ENCODE data around the gene THSD7A.

Gene THSD7A

DNA sequence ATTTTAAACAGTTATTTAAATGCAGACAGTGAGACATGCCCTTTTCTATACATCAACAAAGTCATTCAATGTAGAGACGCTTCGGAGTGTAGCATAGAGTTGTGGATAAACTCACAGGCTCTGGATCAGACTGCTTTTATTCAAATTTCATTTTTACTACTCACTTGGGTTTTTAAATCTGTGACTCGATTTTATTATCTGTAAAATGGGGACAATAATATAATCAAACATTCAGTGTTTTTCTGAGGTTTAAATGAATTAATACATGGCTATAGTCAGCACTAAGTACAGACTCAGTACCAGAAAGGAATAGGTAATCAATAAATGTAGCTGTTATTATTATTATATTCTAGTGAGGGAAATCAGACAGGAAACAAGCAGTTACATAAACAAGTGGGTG is 43.4 kb downstream of the THSD7A start:
- no peaks in the 10 kb centered on the region for H3K27me3 ChIP-seq
- TF ChIP-seq, protein P1, sequence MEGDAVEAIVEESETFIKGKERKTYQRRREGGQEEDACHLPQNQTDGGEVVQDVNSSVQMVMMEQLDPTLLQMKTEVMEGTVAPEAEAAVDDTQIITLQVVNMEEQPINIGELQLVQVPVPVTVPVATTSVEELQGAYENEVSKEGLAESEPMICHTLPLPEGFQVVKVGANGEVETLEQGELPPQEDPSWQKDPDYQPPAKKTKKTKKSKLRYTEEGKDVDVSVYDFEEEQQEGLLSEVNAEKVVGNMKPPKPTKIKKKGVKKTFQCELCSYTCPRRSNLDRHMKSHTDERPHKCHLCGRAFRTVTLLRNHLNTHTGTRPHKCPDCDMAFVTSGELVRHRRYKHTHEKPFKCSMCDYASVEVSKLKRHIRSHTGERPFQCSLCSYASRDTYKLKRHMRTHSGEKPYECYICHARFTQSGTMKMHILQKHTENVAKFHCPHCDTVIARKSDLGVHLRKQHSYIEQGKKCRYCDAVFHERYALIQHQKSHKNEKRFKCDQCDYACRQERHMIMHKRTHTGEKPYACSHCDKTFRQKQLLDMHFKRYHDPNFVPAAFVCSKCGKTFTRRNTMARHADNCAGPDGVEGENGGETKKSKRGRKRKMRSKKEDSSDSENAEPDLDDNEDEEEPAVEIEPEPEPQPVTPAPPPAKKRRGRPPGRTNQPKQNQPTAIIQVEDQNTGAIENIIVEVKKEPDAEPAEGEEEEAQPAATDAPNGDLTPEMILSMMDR (IDR thresholded peaks at IDR 0.05), result no peak
- no peak overlapping the region for H3K4me3 ChIP-seq (ENCODE audit: low read depth in 1 of 2, low read length in 1 of 2)
- H3K4me1 ChIP-seq (ENCODE audit: control insufficient read depth in 1 of 2, insufficient read depth in 1 of 2, low read depth in 1 of 2, low read length in 1 of 2), result no peaks in the 10 kb centered on the region
- no peaks in the 10 kb centered on the region for H3K36me3 ChIP-seq
- no peak overlapping the region for H3K27ac ChIP-seq
- no peaks in the 10 kb centered on the region for H3K9me3 ChIP-seq

DNA sequence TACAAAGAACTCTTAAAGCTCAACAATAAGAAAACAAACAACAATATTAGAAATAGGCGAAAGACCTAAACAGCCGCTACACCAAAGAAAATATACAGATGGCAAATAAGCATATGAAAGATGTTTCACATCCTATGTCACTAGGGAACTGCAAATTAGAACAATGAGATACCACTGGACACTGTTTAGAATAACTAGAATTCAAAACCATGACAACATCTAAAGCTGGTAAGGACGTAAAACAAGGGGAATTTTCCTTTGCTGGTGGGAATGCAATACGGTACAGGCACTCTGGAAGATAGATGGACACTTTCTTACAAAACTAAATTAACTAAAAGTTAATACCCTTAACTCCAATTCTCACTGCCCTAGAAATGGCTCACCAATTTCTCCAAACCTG is 44.5 kb downstream of the THSD7A start:
- Histone ChIP-seq H3K4me3 (ENCODE audit: low read depth in 1 of 2, low read length in 1 of 2) (no peak overlapping the region), H3K9me3 (no peaks in the 10 kb centered on the region), H3K27ac (no peak overlapping the region), H3K27me3 (no peaks in the 10 kb centered on the region), H3K36me3 (no peaks in the 10 kb centered on the region), H3K4me1 (ENCODE audit: control insufficient read depth in 1 of 2, insufficient read depth in 1 of 2, low read depth in 1 of 2, low read length in 1 of 2) (no peaks in the 10 kb centered on the region)
- TF ChIP-seq, protein P1 (IDR thresholded peaks at IDR 0.05), result no peak

DNA sequence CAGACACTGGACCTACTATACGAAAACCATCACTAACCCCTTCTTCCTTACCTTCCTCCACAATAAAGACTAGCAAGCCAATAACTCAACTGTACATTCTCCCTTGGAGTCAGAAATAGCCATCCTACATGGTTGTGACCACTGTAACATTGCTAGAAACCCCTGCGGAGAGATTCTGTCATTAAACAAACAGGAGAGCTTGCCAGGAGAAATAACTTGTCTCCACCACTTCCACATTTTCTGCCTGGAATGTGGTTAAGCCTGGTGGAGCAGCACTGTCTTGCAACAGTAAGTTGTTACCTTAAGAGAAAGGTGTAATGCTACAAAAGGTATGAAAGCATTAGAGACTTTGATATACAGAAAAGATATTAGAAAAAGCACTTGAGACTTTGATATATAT is 45.8 kb downstream of the THSD7A start:
- no peak overlapping the region for H3K27ac ChIP-seq
- H3K4me3 ChIP-seq (ENCODE audit: low read depth in 1 of 2, low read length in 1 of 2), result no peak overlapping the region
- no peaks in the 10 kb centered on the region for H3K27me3 ChIP-seq
- TF ChIP-seq, protein P1 (IDR thresholded peaks at IDR 0.05), result no peak
- no peaks in the 10 kb centered on the region for H3K9me3 ChIP-seq
- no peaks in the 10 kb centered on the region for H3K36me3 ChIP-seq
- H3K4me1 ChIP-seq (ENCODE audit: control insufficient read depth in 1 of 2, insufficient read depth in 1 of 2, low read depth in 1 of 2, low read length in 1 of 2), result no peaks in the 10 kb centered on the region

DNA sequence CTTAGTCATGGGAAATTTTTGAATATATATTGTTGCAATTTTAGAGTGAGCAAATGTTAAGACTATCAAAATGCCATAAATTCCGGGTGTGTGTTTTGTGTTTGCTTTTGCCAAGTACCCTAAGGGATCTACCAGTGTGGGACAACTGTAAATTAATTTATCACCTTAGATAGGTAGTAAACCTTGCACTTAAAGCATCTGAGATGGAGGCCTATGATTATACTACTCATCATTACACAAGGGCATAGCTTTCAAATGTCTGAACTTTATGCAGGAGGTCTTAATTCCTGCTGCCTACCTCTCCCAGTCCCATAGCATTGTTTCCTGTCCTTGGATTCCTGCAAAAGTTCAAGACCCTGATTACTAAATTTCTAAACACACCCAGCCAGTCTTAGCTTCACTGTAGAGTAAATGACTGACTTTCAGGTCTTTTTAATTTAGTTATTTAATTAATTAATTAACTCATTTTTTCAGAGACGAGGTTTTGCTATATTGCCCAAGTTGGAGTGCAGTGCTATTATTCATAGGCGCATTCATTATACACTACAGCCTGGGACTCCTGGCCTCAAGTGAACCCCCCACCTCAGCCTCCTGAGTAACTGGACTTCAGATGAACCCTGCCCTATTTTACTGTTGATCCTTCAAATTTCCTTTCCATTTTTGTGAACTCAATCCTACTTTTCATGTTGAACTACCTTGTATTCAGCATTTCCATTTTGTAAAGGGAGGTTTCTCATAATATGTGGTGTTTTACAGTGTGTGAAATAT is 47.0 kb downstream of the THSD7A start:
- Histone ChIP-seq H3K4me3 (ENCODE audit: low read depth in 1 of 2, low read length in 1 of 2) (no peak overlapping the region), H3K27ac (no peak overlapping the region), H3K27me3 (no peaks in the 10 kb centered on the region), H3K36me3 (no peaks in the 10 kb centered on the region), H3K4me1 (ENCODE audit: control insufficient read depth in 1 of 2, insufficient read depth in 1 of 2, low read depth in 1 of 2, low read length in 1 of 2) (no peaks in the 10 kb centered on the region), H3K9me3 (no peaks in the 10 kb centered on the region)
- TF ChIP-seq, protein P1 (IDR thresholded peaks at IDR 0.05), result no peak

DNA sequence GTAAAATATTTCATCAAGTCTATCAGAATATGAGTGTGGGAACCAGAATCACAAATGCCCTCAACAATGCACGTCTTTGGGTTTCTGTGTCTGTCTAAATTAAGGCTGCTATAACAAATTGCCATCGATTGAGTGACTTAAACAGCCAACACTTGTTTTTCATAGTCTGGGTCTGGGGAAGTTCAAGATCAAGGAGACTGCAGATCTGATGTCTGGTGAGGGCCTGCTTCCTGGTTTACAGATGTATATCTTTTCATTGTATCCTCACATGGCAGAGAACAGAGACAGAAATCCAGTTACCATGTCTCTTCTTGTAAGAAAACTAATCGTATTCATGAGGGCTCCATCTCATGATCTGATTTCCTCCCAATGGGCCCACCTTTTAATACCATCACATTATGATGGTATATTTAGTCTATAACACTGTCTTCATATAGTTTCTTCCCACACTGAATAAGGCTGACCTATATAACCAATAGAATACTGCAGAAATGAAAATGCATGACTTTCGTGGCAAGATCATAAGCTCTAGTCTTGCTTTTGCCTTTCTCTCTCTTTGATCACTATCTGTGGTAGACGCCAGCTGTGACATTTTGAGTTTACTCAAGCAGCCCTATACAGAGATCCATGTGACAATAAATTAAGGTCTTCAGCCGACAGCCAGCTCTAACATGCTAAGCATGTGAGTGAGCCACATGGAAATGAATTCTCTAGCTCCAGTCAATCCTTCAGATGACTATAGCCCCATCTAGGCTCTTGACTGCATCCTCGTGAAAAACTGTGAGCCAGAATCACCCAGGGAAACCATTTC is 51.9 kb downstream of the THSD7A start:
- no peaks in the 10 kb centered on the region for H3K4me1 ChIP-seq (ENCODE audit: control insufficient read depth in 1 of 2, insufficient read depth in 1 of 2, low read depth in 1 of 2, low read length in 1 of 2)
- TF ChIP-seq, protein P1 (IDR thresholded peaks at IDR 0.05), result no peak
- no peak overlapping the region for H3K27ac ChIP-seq
- H3K27me3 ChIP-seq, result no peaks in the 10 kb centered on the region
- H3K36me3 ChIP-seq, result no peaks in the 10 kb centered on the region
- H3K4me3 ChIP-seq (ENCODE audit: low read depth in 1 of 2, low read length in 1 of 2), result no peak overlapping the region
- H3K9me3 ChIP-seq, result no peaks in the 10 kb centered on the region

All from neutrophil (primary cell).